Heart left ventricle (tissue), 13 donors: ENCODE results near the gene PAX6.

Experiments used
- POLR2A ChIP-seq, 2 donors: fragments of 450-650 bp; IDR thresholded peaks; one replicate each; pipeline ENCODE4 v1.6.1; 2017; ENCODE audit warnings: antibody characterized with exemption in 2 of 2, mild to moderate bottlenecking in 2 of 2, moderate library complexity in 2 of 2
- TF ChIP-seq, protein P1 (sequence below), 12 donors: fragments of 200-600 bp; sonication (generic) in 4 of 12; IDR thresholded peaks; one replicate each; pipeline versions ENCODE4 v1.5.0 to v1.8.0; 2018 to 2022; ENCODE audit warnings: antibody characterized with exemption in 12 of 12, mild to moderate bottlenecking in 5 of 12
- donor health status: ischemic (EF 13 %, LVEDD 7.1; RV severe dilation, severe dysfunction).
- donor health status: DM: no; HTN: yes; CAD: no.
- donor health status: DM: no; HTN: no; CAD: no.
- donor health status: ischemic (EF 25% LVEDD 6.9; RV normal size, moderate dysfunction).
- donor health status: ischemic (EF 25% LVEDD 5.7; RV mildly dilated, moderate dysfunction).
- donor health status: ischemic (EF 35%, LVEDD 5.7; RV mildly dilated, moderate dysfunction).
- donor health status: nonischemic (EF 11% LVEDD 7.7; RV severe dilation, severe dysfunction).
- donor health status: DM: yes; HTN: yes; CAD: no.
- donor health status: PGD.
- donor health status: ischemic (EF 29% LVEDD 5.4; RV normal size, mild dysfunction).
- donor health status: nonischemic (EF 23%, LVEDD 6.1; RV moderate dilation, normal function).

DNA sequence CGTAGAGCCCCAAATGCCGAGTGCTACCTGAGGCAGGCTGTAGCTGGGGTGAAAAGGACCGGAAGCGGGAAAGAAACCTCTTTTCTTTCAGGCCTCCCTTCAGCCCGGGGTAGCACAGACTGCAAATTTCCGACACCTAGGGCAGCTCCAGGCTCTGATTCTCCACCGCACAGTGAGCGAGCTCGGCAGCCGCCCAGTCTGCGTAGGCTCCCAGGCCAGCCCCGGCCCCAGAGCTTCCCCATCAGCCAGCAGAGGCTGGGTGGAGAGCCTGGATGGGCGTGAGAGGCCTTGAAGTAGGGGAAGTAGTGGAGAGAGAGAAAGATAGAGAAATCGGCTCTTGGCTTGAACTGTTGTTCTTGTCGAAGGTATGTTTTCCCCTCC is 9.3 kb upstream of the PAX6 start:
- TF ChIP-seq, protein P1, sequence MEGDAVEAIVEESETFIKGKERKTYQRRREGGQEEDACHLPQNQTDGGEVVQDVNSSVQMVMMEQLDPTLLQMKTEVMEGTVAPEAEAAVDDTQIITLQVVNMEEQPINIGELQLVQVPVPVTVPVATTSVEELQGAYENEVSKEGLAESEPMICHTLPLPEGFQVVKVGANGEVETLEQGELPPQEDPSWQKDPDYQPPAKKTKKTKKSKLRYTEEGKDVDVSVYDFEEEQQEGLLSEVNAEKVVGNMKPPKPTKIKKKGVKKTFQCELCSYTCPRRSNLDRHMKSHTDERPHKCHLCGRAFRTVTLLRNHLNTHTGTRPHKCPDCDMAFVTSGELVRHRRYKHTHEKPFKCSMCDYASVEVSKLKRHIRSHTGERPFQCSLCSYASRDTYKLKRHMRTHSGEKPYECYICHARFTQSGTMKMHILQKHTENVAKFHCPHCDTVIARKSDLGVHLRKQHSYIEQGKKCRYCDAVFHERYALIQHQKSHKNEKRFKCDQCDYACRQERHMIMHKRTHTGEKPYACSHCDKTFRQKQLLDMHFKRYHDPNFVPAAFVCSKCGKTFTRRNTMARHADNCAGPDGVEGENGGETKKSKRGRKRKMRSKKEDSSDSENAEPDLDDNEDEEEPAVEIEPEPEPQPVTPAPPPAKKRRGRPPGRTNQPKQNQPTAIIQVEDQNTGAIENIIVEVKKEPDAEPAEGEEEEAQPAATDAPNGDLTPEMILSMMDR (IDR thresholded peaks at IDR 0.05), result no peak
- no peak for TF ChIP-seq POLR2A (IDR thresholded peaks at IDR 0.05)
